ENCODE data around the gene PLET1.

PLET1 gene

GRCh38 chr11:112260490-112260889 is at the start of gene PLET1:
Gene PLET1 (minus strand): TSS chr11:112260860. CDS start chr11:112260589, 271 bp downstream.
- no peak for DNase-seq (ENCODE audit: low read depth)
- H3K4me3 ChIP-seq (ENCODE audit: low read depth, low read length): no peak within 1 kb of the TSS
- no peak for TF ChIP-seq CTCF (IDR thresholded peaks at IDR 0.05; ENCODE audit: low read depth, low read length, missing control alignments)

- H3K4me3 ChIP-seq (ENCODE audit: low read depth, low read length): no peak overlapping the region
- DNase-seq (ENCODE audit: low read depth): no peak
- TF ChIP-seq CTCF (IDR thresholded peaks at IDR 0.05; ENCODE audit: low read depth, low read length, missing control alignments): no peak
Observed at GRCh38 chr11:112310419-112310818, 49.8 kb upstream of the PLET1 start.

GRCh38 chr11:112308651-112309050 is 48.0 kb upstream of the PLET1 start:
- no peak overlapping the region for H3K4me3 ChIP-seq (ENCODE audit: low read depth, low read length)

GRCh38 chr11:112307616-112308015 is 47.0 kb upstream of the PLET1 start:
- H3K4me3 ChIP-seq (ENCODE audit: low read depth, low read length): no peak overlapping the region
- DNase-seq (ENCODE audit: low read depth): no peak
- TF ChIP-seq CTCF (IDR thresholded peaks at IDR 0.05; ENCODE audit: low read depth, low read length, missing control alignments): no peak

More at GRCh38 chr11:112308651-112309050, 48.0 kb upstream of the PLET1 start:
- no peak for DNase-seq (ENCODE audit: low read depth)
- TF ChIP-seq CTCF (IDR thresholded peaks at IDR 0.05; ENCODE audit: low read depth, low read length, missing control alignments): no peak

GRCh38 chr11:112306230-112306629 is 45.6 kb upstream of the PLET1 start:
- no peak for TF ChIP-seq CTCF (IDR thresholded peaks at IDR 0.05; ENCODE audit: low read depth, low read length, missing control alignments)
- no peak overlapping the region for H3K4me3 ChIP-seq (ENCODE audit: low read depth, low read length)
- no peak for DNase-seq (ENCODE audit: low read depth)

- TF ChIP-seq CTCF (IDR thresholded peaks at IDR 0.05; ENCODE audit: low read depth, low read length, missing control alignments): no peak
- no peak overlapping the region for H3K4me3 ChIP-seq (ENCODE audit: low read depth, low read length)
- no peak for DNase-seq (ENCODE audit: low read depth)
Observed at GRCh38 chr11:112304914-112305313, 44.3 kb upstream of the PLET1 start.

- DNase-seq (ENCODE audit: low read depth): no peak
- H3K4me3 ChIP-seq (ENCODE audit: low read depth, low read length): no peak overlapping the region
- no peak for TF ChIP-seq CTCF (IDR thresholded peaks at IDR 0.05; ENCODE audit: low read depth, low read length, missing control alignments)
Observed at GRCh38 chr11:112303616-112304015, 43.0 kb upstream of the PLET1 start.
